Endothelial cell (in vitro differentiated cells): ENCODE data around the gene RXRB. TPM values are rescaled to one million over a fixed set of nuclear protein-coding genes. Genes with fewer than 3 reads are reported as not detected.
A peak's percentile ranks its signal among the peaks of the same experiment; 100 is the strongest.

ENCODE experiments used
- DNase-seq: peaks from one replicate; pipeline ENCODE4 v3.0.0; 2021; ENCODE audit warnings: low spot score
- H3K27ac Mint-ChIP-seq: one replicate; pipeline ENCODE4 v1.8.0; 2021; ENCODE audit warnings: mixed read lengths, inconsistent platforms; ENCODE audit not compliant: unreplicated experiment
- H3K27me3 Mint-ChIP-seq: one replicate; pipeline ENCODE4 v1.8.0; 2021; ENCODE audit warnings: mild to moderate bottlenecking, moderate library complexity, mixed read lengths, inconsistent platforms; ENCODE audit not compliant: unreplicated experiment
- H3K36me3 Mint-ChIP-seq: one replicate; pipeline ENCODE4 v1.8.0; 2021; ENCODE audit warnings: mild to moderate bottlenecking, low read depth, mixed read lengths, inconsistent platforms; ENCODE audit not compliant: unreplicated experiment
- H3K4me1 Mint-ChIP-seq: one replicate; pipeline ENCODE4 v1.8.0; 2021; ENCODE audit warnings: mild to moderate bottlenecking, mixed read lengths, inconsistent platforms; ENCODE audit not compliant: unreplicated experiment
- H3K4me3 Mint-ChIP-seq: one replicate; pipeline ENCODE4 v1.8.0; 2021; ENCODE audit warnings: mild to moderate bottlenecking, mixed read lengths, inconsistent platforms; ENCODE audit not compliant: unreplicated experiment
- H3K9me3 Mint-ChIP-seq: one replicate; pipeline ENCODE4 v1.8.0; 2021; ENCODE audit warnings: mixed read lengths, inconsistent platforms; ENCODE audit not compliant: unreplicated experiment
- CTCF ChIP-seq: fragments of 200-600 bp; sonication (generic); IDR thresholded peaks from one replicate; pipeline ENCODE4 v1.5.0; 2021; ENCODE audit warnings: antibody characterized with exemption; ENCODE audit not compliant: unreplicated experiment
- total RNA-seq: library from RNA; stranded (reverse); fragmentation: NEBNext Ultra II Directional; extraction: Animal tissue kit (Norgen Biotek cat#: 25700); gene quantifications from one replicate; pipeline ENCODE4 v1.2.1, GENCODE V29; 2021; ENCODE audit not compliant: unreplicated experiment

The RXRB gene
- total RNA-seq, 1 donor from 2014 or later, result 35.8 TPM

DNA sequence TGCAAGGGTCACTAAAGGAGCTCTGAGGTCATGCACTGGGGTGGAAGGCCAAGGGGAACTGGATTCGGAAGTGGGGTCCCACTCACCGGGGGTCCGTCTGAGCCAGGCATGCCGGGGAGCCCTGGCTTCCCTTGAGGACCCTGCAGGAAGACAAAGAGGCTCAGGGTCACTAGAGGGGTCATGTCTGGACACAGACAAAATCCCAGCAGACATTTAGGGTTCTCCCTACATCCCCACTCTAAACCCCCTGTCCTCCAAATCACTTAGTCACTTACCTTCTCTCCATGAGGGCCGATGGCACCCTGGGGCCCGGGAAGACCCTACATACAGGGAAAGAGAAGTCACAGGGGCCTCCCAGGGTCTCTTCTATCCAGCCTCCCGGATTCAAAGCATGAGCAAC, 23.6 kb downstream of the RXRB start:
- H3K36me3 Mint-ChIP-seq, result peaks cover 29% of the 10 kb centered on the region
- no peak overlapping the region for H3K27ac Mint-ChIP-seq
- H3K4me3 Mint-ChIP-seq, result peak overlapping the region; percentile 83
- H3K27me3 Mint-ChIP-seq, result peaks cover 15% of the 10 kb centered on the region
- no peak for DNase-seq
- H3K9me3 Mint-ChIP-seq, result no peaks in the 10 kb centered on the region
- H3K4me1 Mint-ChIP-seq, result peaks cover 6% of the 10 kb centered on the region
- TF ChIP-seq CTCF, result no peak

- Mint-ChIP-seq H3K9me3 (no peaks in the 10 kb centered on the region), H3K27ac (no peak overlapping the region), H3K36me3 (peaks cover 23% of the 10 kb centered on the region)
Measured at GRCh38 chr6:33175436-33176069, 24.9 kb downstream of the RXRB start.

DNA sequence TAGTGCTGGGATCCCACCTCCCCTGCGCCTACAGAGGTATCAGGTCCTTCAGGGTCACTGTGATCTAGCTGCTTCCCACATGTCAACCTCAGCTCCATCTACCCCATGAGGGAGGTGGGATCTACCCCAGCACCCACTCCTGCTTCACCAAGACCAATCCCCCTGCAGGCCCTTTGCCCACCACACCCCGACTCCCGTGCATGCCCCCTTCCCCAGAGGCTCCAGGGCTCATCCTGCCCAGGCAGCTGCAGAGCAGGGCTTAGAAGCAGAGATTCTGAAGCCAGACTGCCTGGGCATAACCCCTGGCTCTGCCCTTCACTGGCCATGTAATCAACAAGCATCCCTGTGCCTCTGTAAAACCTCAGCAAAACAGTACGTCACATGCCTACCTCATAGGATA, 25.7 kb downstream of the RXRB start:
- Mint-ChIP-seq H3K9me3 (no peaks in the 10 kb centered on the region), H3K36me3 (peaks cover 16% of the 10 kb centered on the region), H3K27ac (no peak overlapping the region), H3K4me1 (peaks cover 2% of the 10 kb centered on the region), H3K4me3 (no peak overlapping the region), H3K27me3 (peaks cover 12% of the 10 kb centered on the region)
- no peak for TF ChIP-seq CTCF
- DNase-seq, result no peak

More at GRCh38 chr6:33175436-33176069, 24.9 kb downstream of the RXRB start:
- H3K4me3 Mint-ChIP-seq, result peak overlapping the region; percentile 23
- DNase-seq, result no peak
- H3K27me3 Mint-ChIP-seq, result peaks cover 13% of the 10 kb centered on the region
- no peak for TF ChIP-seq CTCF
- H3K4me1 Mint-ChIP-seq, result peaks cover 2% of the 10 kb centered on the region

GRCh38 chr6:33173535-33174180, 26.8 kb downstream of the RXRB start:
- H3K27ac Mint-ChIP-seq, result no peak overlapping the region
- DNase-seq, result no peak
- H3K4me3 Mint-ChIP-seq, result no peak overlapping the region
- no peak for TF ChIP-seq CTCF
- no peaks in the 10 kb centered on the region for H3K9me3 Mint-ChIP-seq
- peaks cover 15% of the 10 kb centered on the region for H3K36me3 Mint-ChIP-seq
- peaks cover 14% of the 10 kb centered on the region for H3K27me3 Mint-ChIP-seq
- peaks cover 2% of the 10 kb centered on the region for H3K4me1 Mint-ChIP-seq
